BJ (cell line): ENCODE data around the gene DNAAF8. TPM values are rescaled to one million over a fixed set of nuclear protein-coding genes. Genes with fewer than 3 reads are reported as not detected.

Experiments
- CTCF ChIA-PET: fragments of 350-600 bp; formaldehyde crosslinking; extraction: SDS; loops from one replicate; lab custom pipeline; 2021; ENCODE audit warnings: antibody characterized with exemption, inconsistent platforms; lab: Yijun Ruan, JAX
- POLR2A ChIA-PET: fragments of 300-600 bp; sonication (Branson Sonifier 250); formaldehyde crosslinking; extraction: SDS; loops from one replicate; lab custom pipeline; 2021; ENCODE audit warnings: antibody characterized with exemption; lab: Charles Lee
- DNase-seq: peaks from one replicate; pipeline ENCODE4 v3.0.0-alpha.2; 2011; ENCODE audit warnings: low read depth
- H3K27me3 ChIP-seq: 2 replicates; pipeline ENCODE4 v1.6.0; 2011; ENCODE audit warnings: low read length; ENCODE audit not compliant: control insufficient read depth, insufficient read depth
- H3K36me3 ChIP-seq: 2 replicates; pipeline ENCODE4 v1.5.1; 2011; ENCODE audit warnings: low read length; ENCODE audit not compliant: control insufficient read depth, insufficient read depth
- H3K4me3 ChIP-seq: 2 replicates; pipeline ENCODE4 v1.5.1; 2011; ENCODE audit warnings: low read depth, mild to moderate bottlenecking, control low read depth, low read length
- polyA plus RNA-seq: library from polyadenylated mRNA; depleted of rRNA; stranded (reverse); fragments of >200 nt; gene quantifications from 2 replicates; pipeline ENCODE4 v1.2.3, GENCODE V29; 2011
- TF ChIP-seq, protein P1 (sequence below): IDR thresholded peaks from 2 replicates; pipeline ENCODE4 v1.5.1; 2011; ENCODE audit warnings: low read depth, mild to moderate bottlenecking, control low read depth, inconsistent platforms, low read length, moderate library complexity; ENCODE audit not compliant: insufficient read depth

The DNAAF8 gene
- polyA plus RNA-seq, 1 experiment, result 2.2 TPM

DNA sequence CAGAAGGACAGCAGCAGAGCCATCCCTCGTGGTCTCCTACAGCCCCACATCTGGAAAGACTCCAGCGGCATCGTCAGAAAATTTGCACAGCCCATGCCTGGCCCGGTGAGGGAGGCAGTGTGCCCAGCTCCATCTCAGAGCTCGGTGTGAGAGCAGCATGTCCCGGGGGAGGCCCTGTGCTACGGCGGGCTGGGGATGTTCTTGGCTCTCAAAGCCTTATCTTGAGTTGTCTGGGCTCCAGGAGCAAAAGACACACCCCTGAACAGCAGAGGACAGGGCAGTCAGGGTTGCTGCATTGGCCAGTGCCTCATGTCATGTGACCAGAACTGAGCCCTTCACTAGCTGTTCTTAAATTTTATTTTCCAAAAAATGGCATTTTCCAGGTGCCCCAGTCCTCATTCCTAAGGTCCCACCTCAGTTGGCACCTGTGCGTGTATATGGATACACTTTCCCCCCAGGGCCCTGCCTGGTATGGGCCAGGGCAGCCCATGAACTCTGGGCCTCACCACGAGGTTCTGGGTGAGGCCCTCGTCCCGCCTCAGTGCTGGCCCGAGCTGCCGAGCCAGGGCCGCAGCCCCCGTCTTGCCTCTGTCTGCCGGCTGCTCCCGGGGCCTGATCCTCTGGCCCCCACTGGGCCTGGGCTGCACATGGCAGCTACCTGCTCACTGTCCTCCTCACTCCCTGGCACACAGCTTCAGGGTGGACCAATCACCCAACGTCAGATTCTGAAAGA is 38.0 kb upstream of the DNAAF8 start:
- TF ChIP-seq, protein P1, sequence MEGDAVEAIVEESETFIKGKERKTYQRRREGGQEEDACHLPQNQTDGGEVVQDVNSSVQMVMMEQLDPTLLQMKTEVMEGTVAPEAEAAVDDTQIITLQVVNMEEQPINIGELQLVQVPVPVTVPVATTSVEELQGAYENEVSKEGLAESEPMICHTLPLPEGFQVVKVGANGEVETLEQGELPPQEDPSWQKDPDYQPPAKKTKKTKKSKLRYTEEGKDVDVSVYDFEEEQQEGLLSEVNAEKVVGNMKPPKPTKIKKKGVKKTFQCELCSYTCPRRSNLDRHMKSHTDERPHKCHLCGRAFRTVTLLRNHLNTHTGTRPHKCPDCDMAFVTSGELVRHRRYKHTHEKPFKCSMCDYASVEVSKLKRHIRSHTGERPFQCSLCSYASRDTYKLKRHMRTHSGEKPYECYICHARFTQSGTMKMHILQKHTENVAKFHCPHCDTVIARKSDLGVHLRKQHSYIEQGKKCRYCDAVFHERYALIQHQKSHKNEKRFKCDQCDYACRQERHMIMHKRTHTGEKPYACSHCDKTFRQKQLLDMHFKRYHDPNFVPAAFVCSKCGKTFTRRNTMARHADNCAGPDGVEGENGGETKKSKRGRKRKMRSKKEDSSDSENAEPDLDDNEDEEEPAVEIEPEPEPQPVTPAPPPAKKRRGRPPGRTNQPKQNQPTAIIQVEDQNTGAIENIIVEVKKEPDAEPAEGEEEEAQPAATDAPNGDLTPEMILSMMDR, result no peak
- no peak overlapping the region for H3K4me3 ChIP-seq
- peaks cover 47% of the 10 kb centered on the region for H3K36me3 ChIP-seq
- no peak for DNase-seq
- CTCF ChIA-PET, result interaction anchor here (0.8 kb wide), 2 partner anchors 38 to 259 kb away, joined by 3 read pairs; no protein-coding TSS in a partner anchor
- POLR2A ChIA-PET, result no interaction called here
- H3K27me3 ChIP-seq, result no peaks in the 10 kb centered on the region

DNA sequence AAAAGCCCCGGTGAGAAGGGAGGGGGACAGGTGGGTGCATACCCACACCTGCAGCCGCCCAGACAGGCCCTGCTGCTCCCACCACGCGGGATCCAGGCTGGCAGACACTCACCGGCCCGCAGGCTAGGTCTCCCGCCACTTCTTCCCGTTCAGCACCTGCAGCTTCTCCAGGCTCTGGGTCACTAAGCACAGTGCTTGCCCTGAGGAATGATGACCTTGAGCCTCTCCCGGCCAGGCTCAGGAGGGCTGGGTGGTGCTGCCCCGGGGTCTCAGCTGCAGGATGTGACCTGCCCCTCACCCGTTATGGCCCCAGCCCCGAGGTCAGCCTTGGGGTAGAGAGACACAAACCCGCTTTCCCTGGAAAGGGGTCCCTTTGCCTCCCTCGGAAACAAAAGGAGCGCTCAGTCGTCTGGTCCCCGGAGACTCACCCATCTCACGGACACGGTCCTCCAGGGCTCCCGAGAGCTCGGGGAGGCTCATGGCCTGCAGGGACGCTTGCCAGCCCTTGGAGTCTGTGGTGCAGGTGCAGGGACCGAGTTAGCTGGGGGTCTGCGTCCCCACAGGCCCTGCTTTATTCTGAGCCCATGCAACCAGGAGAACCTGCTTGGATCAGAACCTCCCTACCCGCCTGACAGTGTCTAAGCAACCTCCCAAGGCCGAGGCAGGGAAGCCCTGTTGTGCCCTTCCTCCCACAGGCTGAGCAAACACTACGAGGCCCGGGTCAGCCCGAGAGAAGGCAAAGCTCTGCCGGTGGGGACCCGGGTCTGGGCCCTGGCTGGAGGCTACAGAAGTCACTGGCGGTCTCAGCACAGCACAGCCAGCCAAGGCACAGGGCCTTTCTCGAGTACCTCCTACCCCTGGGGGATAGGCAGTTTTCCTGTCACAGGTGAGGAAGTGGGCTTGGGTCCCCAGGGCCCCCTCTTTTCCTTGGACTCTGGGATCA is 37.2 kb upstream of the DNAAF8 start:
- no peak for DNase-seq
- ChIA-PET CTCF (no interaction called here), POLR2A (no interaction called here)
- Histone ChIP-seq H3K36me3 (peaks cover 49% of the 10 kb centered on the region), H3K4me3 (no peak overlapping the region), H3K27me3 (no peaks in the 10 kb centered on the region)
- TF ChIP-seq, protein P1, result no peak

DNA sequence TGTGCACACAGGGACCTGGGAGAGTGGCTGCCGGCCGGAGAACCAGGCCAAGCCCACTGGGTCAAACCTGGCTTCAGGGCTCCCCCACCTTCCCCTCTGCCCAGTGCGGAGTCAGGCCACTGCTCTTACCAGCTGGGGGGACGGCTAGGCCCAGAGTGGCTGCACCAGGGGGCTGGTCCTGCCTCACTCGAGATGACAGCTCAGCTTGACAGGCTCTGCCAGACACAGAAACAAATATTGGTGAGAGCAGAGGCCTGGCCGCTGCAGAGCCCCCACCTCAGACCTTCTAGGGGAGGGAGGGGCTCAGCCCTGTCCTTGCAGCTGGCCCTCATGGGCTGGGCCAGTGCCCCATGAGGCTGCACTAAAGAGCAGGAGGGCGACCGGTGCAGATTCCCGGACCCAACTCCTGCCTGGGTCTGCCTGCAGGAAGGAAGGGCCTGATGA is 36.5 kb upstream of the DNAAF8 start:
- CTCF ChIA-PET, result interaction anchor here (1.4 kb wide), 1 partner anchor 258 kb away, joined by 3 read pairs; no protein-coding TSS in a partner anchor
- TF ChIP-seq, protein P1, result no peak
- Histone ChIP-seq H3K4me3 (no peak overlapping the region), H3K36me3 (peaks cover 51% of the 10 kb centered on the region), H3K27me3 (no peaks in the 10 kb centered on the region)
- no peak for DNase-seq
- POLR2A ChIA-PET, result no interaction called here

DNA sequence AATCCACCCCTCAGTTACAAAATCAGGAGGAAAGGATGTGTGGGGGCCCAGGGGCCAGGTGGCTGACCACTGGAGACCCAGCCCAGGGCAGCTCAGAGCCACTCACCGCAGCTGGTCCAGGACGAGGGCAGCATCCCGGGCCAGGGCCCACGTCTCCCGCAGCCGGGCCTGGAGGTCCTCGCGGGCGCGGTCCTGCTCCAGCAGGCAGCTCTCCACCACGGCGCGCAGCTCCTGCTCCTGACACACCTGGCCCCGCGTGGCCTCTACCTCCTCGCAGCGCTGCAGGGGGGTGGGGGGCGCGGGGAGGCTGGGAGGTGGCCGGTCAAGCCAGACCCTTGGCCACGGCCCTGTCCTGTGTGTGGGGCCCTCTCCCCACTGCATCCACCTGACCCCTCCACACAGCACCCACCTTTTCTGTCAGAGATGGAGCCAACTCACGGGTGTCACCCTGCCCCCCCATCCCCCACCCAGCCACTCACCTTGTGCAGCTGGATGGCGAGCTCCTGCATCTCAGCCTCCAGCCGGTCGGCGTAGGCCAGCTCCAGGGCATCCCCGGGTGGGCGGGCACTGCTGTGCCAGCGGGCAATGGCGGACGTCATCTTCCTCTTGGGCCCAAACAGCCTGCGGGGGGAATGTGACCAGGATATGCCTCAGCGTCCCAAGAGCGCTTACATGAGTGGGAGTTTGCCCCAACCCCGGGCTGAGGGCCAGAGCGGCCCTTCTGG is 35.9 kb upstream of the DNAAF8 start:
- CTCF ChIA-PET, result interaction anchor here (1.4 kb wide), 1 partner anchor 258 kb away, joined by 3 read pairs; no protein-coding TSS in a partner anchor
- H3K36me3 ChIP-seq, result peaks cover 51% of the 10 kb centered on the region
- POLR2A ChIA-PET, result no interaction called here

More for the DNA sequence above, 35.9 kb upstream of the DNAAF8 start:
- Histone ChIP-seq H3K27me3 (no peaks in the 10 kb centered on the region), H3K4me3 (no peak overlapping the region)
- DNase-seq, result no peak
- TF ChIP-seq, protein P1, result no peak
